Fibroblast of lung (primary cell): ENCODE data around the gene RPUSD4.

Experiments
- CTCF ChIP-seq, 2 donors: IDR thresholded peaks in 1 of 2; conservative IDR thresholded peaks in 1 of 2; 1 replicate in 1 of 2; 2 replicates in 1 of 2; pipeline ENCODE4 v1.5.1; 2011 to 2012; ENCODE audit warnings: low read length in 2 of 2, control low read depth in 1 of 2, inconsistent platforms in 1 of 2, low read depth in 1 of 2, mild to moderate bottlenecking in 1 of 2
- EZH2 ChIP-seq: IDR thresholded peaks from 2 replicates; pipeline ENCODE4 v1.5.1; 2012; ENCODE audit warnings: low read length, control low read depth, mild to moderate bottlenecking; ENCODE audit errors: missing control alignments

- no peak for TF ChIP-seq CTCF (conservative IDR thresholded peaks at IDR 0.05 in 1 of 2, IDR thresholded peaks at IDR 0.05 in 1 of 2; ENCODE audit: low read depth in 1 of 2, low read length in 2 of 2)
- TF ChIP-seq EZH2, result no peak
Measured at GRCh38 chr11:126188332-126189108, 22.9 kb downstream of the RPUSD4 start.
